K562 (cell line): ENCODE results near the gene HIVEP2.

Experiments
- BHLHE40 ChIP-seq: IDR thresholded peaks from 2 replicates; pipeline ENCODE4 v1.6.1; 2011; ENCODE audit warnings: low read length, improper control_type of control experiment
- CEBPB ChIP-seq: fragments of 450-650 bp; IDR thresholded peaks from 2 replicates; pipeline ENCODE4 v1.6.1; 2016; ENCODE audit warnings: missing genetic modification characterization, missing compliant biosample characterization
- CTCF ChIP-seq, 3 experiments: IDR thresholded peaks in 2 of 3; conservative IDR thresholded peaks in 1 of 3; 2 replicates each; pipeline ENCODE4 v1.5.1; 2011 to 2012; ENCODE audit warnings: low read length in 3 of 3, mild to moderate bottlenecking in 3 of 3, control low read depth in 2 of 3, improper control_type of control experiment in 1 of 3, inconsistent platforms in 1 of 3, low read depth in 1 of 3, mixed read lengths in 1 of 3, moderate library complexity in 1 of 3; ENCODE audit not compliant: insufficient read depth in 2 of 3
- ELK1 ChIP-seq: sonication (generic); formaldehyde crosslinking; IDR thresholded peaks from 2 replicates; pipeline ENCODE4 v1.8.1; 2022; ENCODE audit warnings: missing genetic modification reagents
- FOXP4 ChIP-seq: sonication (generic); formaldehyde crosslinking; IDR thresholded peaks from 2 replicates; pipeline ENCODE4 v1.8.0; 2022; ENCODE audit warnings: mild to moderate bottlenecking, missing genetic modification reagents, borderline replicate concordance
- JUND ChIP-seq, 2 experiments: IDR thresholded peaks; 2 replicates in 1 of 2; 3 replicates in 1 of 2; pipeline ENCODE4 v1.6.1; 2011; ENCODE audit warnings: borderline replicate concordance in 2 of 2, low read depth in 2 of 2, low read length in 2 of 2, improper control_type of control experiment in 1 of 2, missing biosample characterization in 1 of 2, missing genetic modification characterization in 1 of 2, missing genetic modification reagents in 1 of 2
- MAX ChIP-seq: sonication (generic); formaldehyde crosslinking; IDR thresholded peaks from 2 replicates; pipeline ENCODE4 v1.9.0; 2022; ENCODE audit warnings: mild to moderate bottlenecking, missing genetic modification reagents
- RBM34 ChIP-seq: fragments of 200-400 bp; formaldehyde crosslinking; IDR thresholded peaks from 2 replicates; pipeline ENCODE4 v1.6.1; 2018; ENCODE audit warnings: low read length, borderline replicate concordance; ENCODE audit not compliant: insufficient read depth
- TBL1XR1 ChIP-seq, 2 experiments: IDR thresholded peaks; 2 replicates each; pipeline ENCODE4 v1.6.1; 2012; ENCODE audit warnings: improper control_type of control experiment in 2 of 2, low read length in 2 of 2, mild to moderate bottlenecking in 1 of 2
- ZNF232 ChIP-seq: sonication (generic); formaldehyde crosslinking; IDR thresholded peaks from 2 replicates; pipeline ENCODE4 v1.8.0; 2022; ENCODE audit warnings: mild to moderate bottlenecking, missing genetic modification reagents

- TF ChIP-seq ELK1 (CRISPR knock-in tag) (no peak), JUND (IDR thresholded peaks at IDR 0.05; ENCODE audit: borderline replicate concordance, low read depth, low read length) (no peak), JUND (tag; IDR thresholded peaks at IDR 0.05; ENCODE audit: borderline replicate concordance, low read depth, low read length) (no peak), BHLHE40 (no peak), MAX (no peak), CTCF (IDR thresholded peaks at IDR 0.05 in 2 of 3, conservative IDR thresholded peaks at IDR 0.05 in 1 of 3; ENCODE audit: insufficient read depth in 2 of 3, low read depth in 1 of 3, low read length in 3 of 3) (no peak), TBL1XR1 (IDR thresholded peaks at IDR 0.05; ENCODE audit: low read length in 2 of 2) (no peak), FOXP4 (CRISPR knock-in tag) (no peak), RBM34 (no peak), ZNF232 (CRISPR knock-in tag) (no peak), CEBPB (tag) (no peak)
These were observed 239.9 kb downstream of the HIVEP2 start for GRCh38 chr6:142705054-142705453.
